Smooth muscle cell (in vitro differentiated cells): ENCODE data around the gene DLL4. TPM values are rescaled to one million over a fixed set of nuclear protein-coding genes. Genes with fewer than 3 reads are reported as not detected.

Experiments used
- DNase-seq: peaks from one replicate; lab custom pipeline; 2025; ENCODE audit not compliant: unreplicated experiment; lab: John Stamatoyannopoulos, UW
- H2AFZ ChIP-seq: fragments of 200-600 bp; sonication (generic); 2 replicates; pipeline ENCODE4 v1.6.0; 2016; ENCODE audit warnings: antibody characterized with exemption, low read depth, mild to moderate bottlenecking
- H3F3A ChIP-seq: fragments of 200-600 bp; sonication (generic); 2 replicates; pipeline ENCODE4 v1.6.0; 2017; ENCODE audit warnings: antibody characterized with exemption, low read depth
- H3K27ac ChIP-seq: fragments of 200-600 bp; sonication (generic); 2 replicates; pipeline ENCODE4 v1.5.1; 2016; ENCODE audit warnings: low read depth, mild to moderate bottlenecking
- H3K27me3 ChIP-seq: fragments of 200-600 bp; sonication (generic); 2 replicates; pipeline ENCODE4 v1.6.1; 2016; ENCODE audit warnings: low read depth, mild to moderate bottlenecking
- H3K36me3 ChIP-seq: fragments of 200-600 bp; sonication (generic); 2 replicates; pipeline ENCODE4 v1.5.1; 2016; ENCODE audit warnings: low read depth
- H3K4me1 ChIP-seq: fragments of 200-600 bp; sonication (generic); 2 replicates; pipeline ENCODE4 v1.5.1; 2016; ENCODE audit warnings: low read depth
- H3K4me2 ChIP-seq: fragments of 200-600 bp; sonication (generic); 2 replicates; pipeline ENCODE4 v1.6.0; 2016; ENCODE audit warnings: mild to moderate bottlenecking
- H3K4me3 ChIP-seq: fragments of 200-600 bp; sonication (generic); 2 replicates; pipeline ENCODE4 v1.5.1; 2016; ENCODE audit warnings: mild to moderate bottlenecking
- H3K79me2 ChIP-seq: fragments of 200-600 bp; sonication (generic); 2 replicates; pipeline ENCODE4 v1.6.0; 2016; ENCODE audit warnings: low read depth, mild to moderate bottlenecking
- H3K9ac ChIP-seq: fragments of 200-600 bp; sonication (generic); 2 replicates; pipeline ENCODE4 v1.6.0; 2016; ENCODE audit warnings: low read depth
- H3K9me3 ChIP-seq: fragments of 200-600 bp; sonication (generic); replicated peaks from 2 replicates; pipeline ENCODE4 v1.5.1; 2016; ENCODE audit warnings: low read depth
- H4K20me1 ChIP-seq: fragments of 200-600 bp; sonication (generic); 2 replicates; pipeline ENCODE4 v1.6.0; 2016; ENCODE audit warnings: low read depth
- WGBS: methylation state at CpG from one replicate; pipeline ENCODE4 v1.1.7; 2016; ENCODE audit warnings: low lambda C conversion rate; 5-methylcytosine and 5-hydroxymethylcytosine counted together
- polyA plus RNA-seq: library from polyadenylated mRNA; unstranded; fragments of >200 nt; fragmentation: Nextera tagmentation; extraction: Ambion mirVana; gene quantifications from 2 replicates; pipeline ENCODE4 v1.2.1, GENCODE V29; 2016
- total RNA-seq: library from RNA; depleted of rRNA; stranded (reverse); fragments of >200 nt; gene quantifications from 2 replicates; pipeline ENCODE4 v1.2.3, GENCODE V29; 2014
- TF ChIP-seq, protein P1 (sequence below): fragments of 200-600 bp; sonication (generic); IDR thresholded peaks from 2 replicates; pipeline ENCODE4 v1.5.1; 2017; ENCODE audit warnings: borderline replicate concordance, mild to moderate bottlenecking, antibody characterized with exemption; ENCODE audit not compliant: insufficient read depth, poor library complexity, severe bottlenecking

DLL4 gene
- total and polyA plus RNA-seq, 2 experiments from 2014 or later, result not detected

DNA sequence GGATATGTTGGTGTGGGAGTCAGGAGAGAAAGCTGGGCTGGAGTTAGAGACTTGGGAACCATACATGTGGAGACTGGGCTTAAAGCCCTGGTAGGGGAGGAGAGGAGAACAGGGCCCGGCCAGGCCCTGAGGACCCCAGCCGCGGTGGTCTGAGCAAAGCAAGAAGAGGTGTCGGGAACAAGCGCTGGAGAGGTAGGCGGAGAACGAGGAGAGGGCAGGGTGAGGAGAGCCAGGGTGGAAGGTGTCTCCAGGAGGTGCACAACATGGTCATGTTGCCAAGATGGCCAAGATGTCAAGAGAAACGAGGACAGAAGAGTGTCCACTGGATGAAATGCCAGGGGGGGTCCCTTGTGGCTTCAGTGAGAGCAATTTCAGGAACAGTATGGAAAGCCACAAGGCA is 29.6 kb downstream of the DLL4 start:
- 92% methylated on average over 8 of the region's 8 CpGs for WGBS
- Histone ChIP-seq H4K20me1 (peaks cover 31% of the 10 kb centered on the region), H3K27ac (no peak overlapping the region), H3K4me2 (no peak overlapping the region), H3K79me2 (peaks cover 24% of the 10 kb centered on the region), H3K27me3 (no peaks in the 10 kb centered on the region), H3F3A (peaks cover 3% of the 10 kb centered on the region), H3K9me3 (no peaks in the 10 kb centered on the region), H2AFZ (no peak overlapping the region), H3K4me3 (no peak overlapping the region), H3K4me1 (peaks cover 6% of the 10 kb centered on the region), H3K36me3 (no peaks in the 10 kb centered on the region), H3K9ac (no peak overlapping the region)
- DNase-seq, result no peak
- TF ChIP-seq, protein P1, sequence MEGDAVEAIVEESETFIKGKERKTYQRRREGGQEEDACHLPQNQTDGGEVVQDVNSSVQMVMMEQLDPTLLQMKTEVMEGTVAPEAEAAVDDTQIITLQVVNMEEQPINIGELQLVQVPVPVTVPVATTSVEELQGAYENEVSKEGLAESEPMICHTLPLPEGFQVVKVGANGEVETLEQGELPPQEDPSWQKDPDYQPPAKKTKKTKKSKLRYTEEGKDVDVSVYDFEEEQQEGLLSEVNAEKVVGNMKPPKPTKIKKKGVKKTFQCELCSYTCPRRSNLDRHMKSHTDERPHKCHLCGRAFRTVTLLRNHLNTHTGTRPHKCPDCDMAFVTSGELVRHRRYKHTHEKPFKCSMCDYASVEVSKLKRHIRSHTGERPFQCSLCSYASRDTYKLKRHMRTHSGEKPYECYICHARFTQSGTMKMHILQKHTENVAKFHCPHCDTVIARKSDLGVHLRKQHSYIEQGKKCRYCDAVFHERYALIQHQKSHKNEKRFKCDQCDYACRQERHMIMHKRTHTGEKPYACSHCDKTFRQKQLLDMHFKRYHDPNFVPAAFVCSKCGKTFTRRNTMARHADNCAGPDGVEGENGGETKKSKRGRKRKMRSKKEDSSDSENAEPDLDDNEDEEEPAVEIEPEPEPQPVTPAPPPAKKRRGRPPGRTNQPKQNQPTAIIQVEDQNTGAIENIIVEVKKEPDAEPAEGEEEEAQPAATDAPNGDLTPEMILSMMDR, result no peak

DNA sequence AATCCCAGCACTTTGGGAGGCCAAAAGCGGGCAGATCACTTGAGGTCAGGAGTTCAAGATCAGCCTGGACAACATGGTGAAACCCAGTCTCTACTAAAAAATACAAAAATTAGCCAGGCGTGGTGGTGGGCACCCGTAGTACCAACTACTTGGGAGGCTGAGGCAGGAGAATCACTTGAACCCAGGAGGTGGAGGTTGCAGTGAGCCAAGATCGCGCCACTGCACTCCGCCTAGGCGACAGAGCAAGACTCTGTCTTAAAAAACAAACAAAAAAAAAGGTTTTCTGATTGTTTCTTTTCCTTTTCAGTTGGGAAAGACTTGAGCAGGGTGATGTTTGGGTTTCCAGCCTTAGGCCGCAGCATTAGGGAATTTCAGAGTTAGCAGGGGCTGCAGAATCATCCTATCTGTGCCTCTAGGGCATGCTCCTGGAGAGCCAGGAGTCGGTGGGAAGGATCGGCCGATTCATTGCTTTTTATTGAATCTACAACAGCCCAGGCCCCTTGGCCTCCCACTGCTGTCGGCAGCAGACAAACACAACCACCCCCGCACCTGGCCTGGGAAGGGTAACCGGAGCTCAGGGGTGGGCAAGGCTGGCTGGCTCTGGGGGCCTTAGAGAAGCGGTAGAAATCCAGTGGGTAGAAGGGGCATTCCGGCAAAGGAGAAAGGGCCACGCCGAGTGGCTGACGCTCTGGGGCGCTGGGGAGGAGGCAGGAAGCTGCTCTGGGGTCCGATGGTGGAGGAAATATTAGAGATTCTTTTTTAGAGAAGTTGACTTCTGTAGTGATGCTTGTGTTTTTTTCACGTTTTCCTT is 30.4 kb downstream of the DLL4 start:
- peaks cover 16% of the 10 kb centered on the region for H3K79me2 ChIP-seq
- H3K9ac ChIP-seq, result no peak overlapping the region
- H3K4me2 ChIP-seq, result no peak overlapping the region
- H3F3A ChIP-seq, result peaks cover 3% of the 10 kb centered on the region
- no peak for DNase-seq
- no peaks in the 10 kb centered on the region for H3K9me3 ChIP-seq
- WGBS, result 69% methylated on average over 22 of the region's 22 CpGs
- no peaks in the 10 kb centered on the region for H3K36me3 ChIP-seq
- H3K4me1 ChIP-seq, result peaks cover 6% of the 10 kb centered on the region
- TF ChIP-seq, protein P1, result no peak
- peaks cover 31% of the 10 kb centered on the region for H4K20me1 ChIP-seq
- no peaks in the 10 kb centered on the region for H3K27me3 ChIP-seq
- H3K27ac ChIP-seq, result no peak overlapping the region
- H3K4me3 ChIP-seq, result no peak overlapping the region
- no peak overlapping the region for H2AFZ ChIP-seq

DNA sequence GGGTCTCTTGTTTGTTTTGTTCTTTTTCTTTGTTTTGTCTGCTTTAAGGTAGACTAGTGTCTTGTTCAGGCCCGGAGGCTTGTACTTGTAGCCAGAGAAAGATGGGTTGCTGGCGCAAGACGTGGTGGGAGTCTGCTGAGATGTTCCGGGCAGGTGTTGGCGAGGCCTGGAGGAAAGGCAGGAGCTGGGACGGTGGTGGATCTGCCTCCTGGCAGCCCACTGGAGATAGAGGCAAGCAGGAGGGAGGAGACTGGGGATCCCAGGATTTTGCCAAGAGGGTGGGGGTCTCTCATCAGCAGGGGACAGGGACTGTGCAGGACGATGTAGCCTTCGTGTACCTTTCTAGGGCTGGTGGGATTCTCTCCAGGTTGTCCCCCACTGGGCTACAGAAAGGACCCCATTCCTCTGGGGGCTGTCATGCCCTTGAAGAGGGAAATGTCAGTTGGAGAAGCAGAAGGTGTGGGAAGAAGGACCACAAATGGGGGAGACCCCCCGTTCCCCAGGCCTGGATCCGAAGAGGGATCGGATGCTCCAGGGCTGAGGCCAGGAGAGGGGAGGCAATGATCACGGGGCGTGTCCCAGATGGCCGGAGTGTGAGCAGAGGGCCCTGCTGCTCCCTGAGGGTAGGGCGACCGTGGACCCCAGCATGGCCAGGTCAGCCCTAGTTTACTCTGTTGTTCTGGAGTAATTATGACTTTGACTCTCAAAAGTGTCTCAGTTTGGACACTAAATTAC is 31.2 kb downstream of the DLL4 start:
- H3K9ac ChIP-seq, result no peak overlapping the region
- TF ChIP-seq, protein P1, result no peak
- peaks cover 23% of the 10 kb centered on the region for H4K20me1 ChIP-seq
- peaks cover 6% of the 10 kb centered on the region for H3K4me1 ChIP-seq
- H3F3A ChIP-seq, result peaks cover 3% of the 10 kb centered on the region
- H3K4me2 ChIP-seq, result no peak overlapping the region
- H3K4me3 ChIP-seq, result no peak overlapping the region
- peaks cover 8% of the 10 kb centered on the region for H3K79me2 ChIP-seq
- H3K36me3 ChIP-seq, result no peaks in the 10 kb centered on the region
- H2AFZ ChIP-seq, result no peak overlapping the region
- no peak overlapping the region for H3K27ac ChIP-seq
- no peaks in the 10 kb centered on the region for H3K9me3 ChIP-seq
- WGBS, result 92% methylated on average over 16 of the region's 16 CpGs
- H3K27me3 ChIP-seq, result no peaks in the 10 kb centered on the region
- DNase-seq, result no peak
